Posterior cingulate gyrus (tissue), 11 donors: ENCODE measurements around the gene PPARGC1A.

Experiments used
- DNase-seq, 10 donors: peaks; one replicate each; pipeline versions ENCODE4 v3.0.0 to v3.0.0-alpha.2; 2020 to 2021; ENCODE audit warnings: mixed read lengths in 3 of 10
- intact Hi-C: fragments of 100-400 bp; cut with DNase I; formaldehyde crosslinking; loops from one replicate; pipeline ENCODE4 v1.15.1; 2023

PPARGC1A gene

GRCh38 chr4:23889814-23890341, at the start of gene PPARGC1A:
PPARGC1A (minus strand) TSS chr4:23890047; CDS start chr4:23889957, 90 bp downstream.
- peak in 6 of 10 donors; percentile 21 to 81 (median 34) for DNase-seq
- intact Hi-C loops, result no loop called here

GRCh38 chr4:23938796-23939195, 48.9 kb upstream of the PPARGC1A start:
- intact Hi-C loops, result no loop called here
- DNase-seq, result peak in 4 of 10 donors; percentile 40 to 84 (median 72)

GRCh38 chr4:23937173-23937572, 47.3 kb upstream of the PPARGC1A start:
- no peak for DNase-seq
- intact Hi-C loops, result no loop called here

- DNase-seq, result peak in 1 of 10 donors; percentile 12
- intact Hi-C loops, result no loop called here
Observed at GRCh38 chr4:23934915-23935314, 45.1 kb upstream of the PPARGC1A start.

GRCh38 chr4:23934223-23934622, 44.4 kb upstream of the PPARGC1A start:
- intact Hi-C loops, result no loop called here
- DNase-seq, result no peak

GRCh38 chr4:23932901-23933308, 43.1 kb upstream of the PPARGC1A start:
- DNase-seq, result no peak
- intact Hi-C loops, result no loop called here

GRCh38 chr4:23932186-23932585, 42.3 kb upstream of the PPARGC1A start:
- no peak for DNase-seq
- intact Hi-C loops, result no loop called here

- intact Hi-C loops, result no loop called here
Observed at GRCh38 chr4:23931489-23931830, 41.6 kb upstream of the PPARGC1A start.

GRCh38 chr4:23930750-23931488, 41.1 kb upstream of the PPARGC1A start:
- peak in 8 of 10 donors; percentile 9 to 89 (median 54) for DNase-seq
- intact Hi-C loops, result no loop called here

More at GRCh38 chr4:23931489-23931830, 41.6 kb upstream of the PPARGC1A start:
- no peak for DNase-seq

GRCh38 chr4:23929248-23929647, 39.4 kb upstream of the PPARGC1A start:
- DNase-seq, result no peak
- intact Hi-C loops, result no loop called here

GRCh38 chr4:23924556-23924955, 34.7 kb upstream of the PPARGC1A start:
- intact Hi-C loops, result no loop called here

GRCh38 chr4:23923840-23924239, 34.0 kb upstream of the PPARGC1A start:
- no peak for DNase-seq
- intact Hi-C loops, result no loop called here

More at GRCh38 chr4:23924556-23924955, 34.7 kb upstream of the PPARGC1A start:
- DNase-seq, result no peak

- DNase-seq, result no peak
- intact Hi-C loops, result no loop called here
Observed at GRCh38 chr4:23923141-23923540, 33.3 kb upstream of the PPARGC1A start.

- no peak for DNase-seq
- intact Hi-C loops, result no loop called here
Observed at GRCh38 chr4:23922541-23923111, 32.8 kb upstream of the PPARGC1A start.

- intact Hi-C loops, result no loop called here
- no peak for DNase-seq
Observed at GRCh38 chr4:23922013-23922412, 32.2 kb upstream of the PPARGC1A start.

GRCh38 chr4:23921447-23921845, 31.6 kb upstream of the PPARGC1A start:
- no peak for DNase-seq

GRCh38 chr4:23920716-23921446, 31.0 kb upstream of the PPARGC1A start:
- peak in 1 of 10 donors; percentile 69 for DNase-seq
- intact Hi-C loops, result no loop called here

More at GRCh38 chr4:23921447-23921845, 31.6 kb upstream of the PPARGC1A start:
- intact Hi-C loops, result no loop called here

- intact Hi-C loops, result no loop called here
- no peak for DNase-seq
Observed at GRCh38 chr4:23920296-23920695, 30.4 kb upstream of the PPARGC1A start.

- intact Hi-C loops, result no loop called here
Observed at GRCh38 chr4:23916282-23916681, 26.4 kb upstream of the PPARGC1A start.

GRCh38 chr4:23915459-23916132, 25.7 kb upstream of the PPARGC1A start:
- intact Hi-C loops, result no loop called here
- no peak for DNase-seq

More at GRCh38 chr4:23916282-23916681, 26.4 kb upstream of the PPARGC1A start:
- DNase-seq, result no peak
